DMS114 treated with DMSO at 0.1 percent for 48 hours (cell line): ENCODE data around the gene RALGDS.
A peak's percentile ranks its signal among the peaks of the same experiment; 100 is the strongest.
"Not testable (repeated sequence)": the region's sequence is repeated elsewhere in the genome, so short reads cannot be mapped to it uniquely, and the experiment has no call there.

Experiments
- DNase-seq: peaks from one replicate; lab custom pipeline; 2025; ENCODE audit not compliant: unreplicated experiment; lab: John Stamatoyannopoulos, UW

Gene RALGDS

DNA sequence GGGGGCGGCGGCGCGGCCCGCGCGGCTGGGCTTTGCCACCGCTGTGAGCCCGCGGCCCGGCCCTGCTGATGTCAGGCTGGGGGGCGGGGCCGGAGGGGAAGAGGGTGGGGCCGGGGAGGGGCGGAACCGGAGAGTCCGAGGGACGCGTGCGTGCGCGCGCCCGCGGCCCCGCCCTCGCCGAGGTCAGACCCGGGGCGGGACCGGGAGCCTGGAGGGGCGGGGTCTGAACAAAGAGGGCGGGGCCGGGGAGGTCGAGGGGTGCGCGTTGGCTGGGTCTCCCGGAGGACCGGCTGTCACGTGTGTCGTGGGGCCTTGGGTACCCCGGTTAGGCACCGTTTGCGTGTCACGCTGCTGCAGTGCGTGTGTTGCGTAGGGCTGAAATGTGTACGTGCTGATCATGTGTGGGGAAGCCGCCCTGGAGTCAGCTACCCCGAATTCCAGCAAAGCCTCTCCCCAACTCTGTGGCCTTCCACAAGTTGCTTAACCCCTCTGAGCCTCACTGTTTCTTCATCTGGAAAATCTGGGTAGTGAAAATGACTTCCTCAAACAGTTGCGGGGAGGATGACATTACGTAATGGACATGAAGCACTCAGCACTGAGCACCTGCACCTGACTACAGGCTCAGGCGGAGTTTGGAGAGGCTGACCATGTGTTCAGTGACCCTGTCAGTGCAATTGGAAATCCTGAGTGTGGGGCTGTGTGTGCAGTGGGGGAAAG lies at the start of gene RALGDS:
Gene RALGDS (minus strand): TSS at position 43 of the 717 bp plus-strand sequence. CDS start 86 bp downstream, outside the sequence.
- peak; percentile 14 for DNase-seq

DNA sequence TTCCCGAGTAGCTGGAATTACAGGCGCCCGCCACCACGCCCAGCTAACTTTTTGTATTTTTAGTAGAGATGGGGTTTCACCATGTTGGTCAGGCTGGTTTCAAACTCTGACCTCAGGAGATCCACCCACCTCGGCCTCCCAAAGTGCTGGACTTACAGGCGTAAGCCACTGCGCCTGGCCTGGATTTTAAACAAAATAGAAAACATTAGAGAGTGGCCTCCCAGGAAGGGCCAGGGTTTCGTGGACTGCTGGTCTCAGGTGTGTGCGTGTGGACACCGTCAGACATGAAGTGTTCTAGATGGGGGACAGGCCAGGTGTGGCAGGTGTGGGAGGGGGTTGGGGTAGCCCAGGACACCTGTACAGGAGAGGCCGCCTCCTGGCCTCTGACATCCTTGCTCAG lies 49.7 kb upstream of the RALGDS start:
- no peak for DNase-seq

- DNase-seq: not testable (repeated sequence)
Observed at GRCh38 chr9:133169687-133170086, 48.6 kb upstream of the RALGDS start.

- no peak for DNase-seq
Observed at GRCh38 chr9:133169102-133169501, 48.1 kb upstream of the RALGDS start.

DNA sequence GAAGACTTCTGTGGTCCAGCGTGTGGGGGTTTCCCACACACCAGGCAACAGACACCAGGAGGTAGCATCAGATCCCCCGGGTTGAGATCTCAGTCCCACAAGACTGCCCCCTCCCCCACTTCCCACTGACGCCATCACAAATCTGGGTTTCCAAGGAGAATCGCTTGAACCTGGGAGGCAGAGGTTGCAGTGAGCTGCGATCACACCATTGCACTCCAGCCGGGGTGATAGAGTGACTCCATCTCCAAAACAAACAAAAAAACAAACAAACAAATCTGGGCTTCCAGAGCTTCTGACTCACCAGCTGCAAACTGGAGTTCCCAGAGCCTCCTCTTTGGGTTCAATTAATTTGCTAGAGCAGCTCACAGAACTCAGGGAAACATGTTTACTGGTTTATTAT lies 47.4 kb upstream of the RALGDS start:
- DNase-seq: no peak

GRCh38 chr9:133167769-133168168 lies 46.7 kb upstream of the RALGDS start:
- DNase-seq: no peak

- no peak for DNase-seq
Observed at GRCh38 chr9:133167096-133167730, 46.2 kb upstream of the RALGDS start.

- no peak for DNase-seq
Observed at GRCh38 chr9:133166392-133166791, 45.4 kb upstream of the RALGDS start.

GRCh38 chr9:133165452-133165730 lies 44.4 kb upstream of the RALGDS start:
- DNase-seq: no peak

GRCh38 chr9:133164191-133164590 lies 43.2 kb upstream of the RALGDS start:
- no peak for DNase-seq

- no peak for DNase-seq
Observed at GRCh38 chr9:133163504-133164172, 42.6 kb upstream of the RALGDS start, which contains the start of gene GBGT1. TSS of gene GBGT1 (minus strand) at chr9:133163914. CDS start at chr9:133162412, 1,502 bp downstream.

- DNase-seq: no peak
Observed at GRCh38 chr9:133162861-133163503, 41.9 kb upstream of the RALGDS start.

DNA sequence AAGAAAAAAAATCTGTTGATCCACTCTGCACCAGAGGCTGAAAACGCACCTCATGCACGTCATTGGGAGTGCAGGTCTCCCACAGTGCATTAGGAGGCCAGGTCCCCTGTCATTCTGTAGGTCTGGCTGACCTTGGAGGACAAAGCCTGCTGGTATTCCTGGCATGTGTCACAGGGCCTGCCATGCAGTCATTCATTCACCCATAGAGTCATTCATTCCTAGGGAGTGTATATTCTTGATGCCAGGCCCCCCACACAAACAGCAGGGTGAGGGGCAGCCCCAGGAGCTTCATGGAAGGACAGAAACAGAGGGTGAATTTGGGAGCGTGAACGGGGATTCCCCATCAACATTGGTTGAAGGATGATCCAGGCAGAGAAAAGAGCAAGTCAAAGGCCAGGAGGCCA lies 40.5 kb upstream of the RALGDS start:
- DNase-seq: no peak

- DNase-seq: peak; percentile 26
Observed at GRCh38 chr9:133160742-133161546, 39.9 kb upstream of the RALGDS start.

DNA sequence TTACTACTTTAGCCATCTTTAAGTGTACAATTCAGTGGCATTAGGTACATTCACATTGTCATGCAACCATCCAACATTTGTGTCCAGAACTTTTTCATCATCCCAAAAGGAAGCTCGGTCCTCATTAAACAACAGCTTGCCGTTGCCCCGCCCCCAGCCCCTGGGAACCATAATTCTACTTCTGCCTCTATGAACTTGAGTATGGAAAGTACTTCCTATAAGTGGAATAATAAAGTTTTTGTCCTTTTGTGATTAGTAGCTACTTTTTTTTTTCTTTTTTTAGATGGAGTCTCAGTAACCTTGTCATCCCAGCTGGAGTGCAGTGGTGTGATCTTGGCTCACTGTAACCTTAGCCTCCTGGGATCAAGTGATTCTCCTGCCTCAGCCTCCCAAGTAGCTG lies 37.7 kb upstream of the RALGDS start:
- DNase-seq: no peak

- no peak for DNase-seq
Observed at GRCh38 chr9:133155156-133155555, 34.1 kb upstream of the RALGDS start.

DNA sequence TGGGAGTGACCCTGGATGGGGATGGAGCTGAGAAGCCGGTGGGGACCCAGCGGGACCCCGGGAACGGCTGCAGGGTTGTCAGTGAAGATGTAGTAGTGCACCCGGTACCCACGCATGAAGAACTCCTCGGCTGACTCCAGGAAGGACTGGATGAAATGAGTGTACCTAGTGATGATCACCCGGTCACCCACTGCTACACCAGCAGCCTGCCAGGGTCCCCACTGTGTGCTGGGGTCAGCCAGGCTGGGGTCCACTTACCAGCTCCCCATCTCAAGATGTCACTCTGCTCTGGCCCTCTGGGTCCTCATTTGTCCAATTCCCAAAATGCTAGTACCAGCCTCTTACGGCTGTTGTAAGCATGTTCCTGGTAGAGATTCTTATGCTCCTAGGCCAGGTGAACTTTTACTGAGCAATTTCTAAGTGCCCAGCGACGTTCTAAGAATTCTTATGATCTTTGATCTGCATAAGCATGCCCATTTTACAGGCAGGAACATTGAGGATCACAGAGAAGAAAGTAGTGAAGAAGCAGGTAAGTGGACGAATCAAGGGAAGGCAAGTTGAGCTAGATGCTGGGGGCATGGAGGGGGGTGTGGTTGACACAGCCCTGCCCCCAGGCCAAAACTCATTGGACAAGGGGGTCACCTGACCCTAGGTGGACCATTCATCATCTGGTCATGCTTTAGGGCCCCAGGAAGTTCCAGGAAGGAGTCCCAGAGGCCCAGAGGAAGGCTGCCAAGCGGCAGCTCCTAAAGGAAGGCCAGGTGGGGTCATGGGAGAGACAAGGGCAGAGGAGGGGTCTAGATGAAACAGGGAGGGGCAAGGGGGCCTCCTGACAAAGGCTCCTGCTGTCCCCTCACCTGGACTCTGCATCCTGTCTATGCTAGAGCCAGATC lies 33.3 kb upstream of the RALGDS start:
- DNase-seq: no peak

DNA sequence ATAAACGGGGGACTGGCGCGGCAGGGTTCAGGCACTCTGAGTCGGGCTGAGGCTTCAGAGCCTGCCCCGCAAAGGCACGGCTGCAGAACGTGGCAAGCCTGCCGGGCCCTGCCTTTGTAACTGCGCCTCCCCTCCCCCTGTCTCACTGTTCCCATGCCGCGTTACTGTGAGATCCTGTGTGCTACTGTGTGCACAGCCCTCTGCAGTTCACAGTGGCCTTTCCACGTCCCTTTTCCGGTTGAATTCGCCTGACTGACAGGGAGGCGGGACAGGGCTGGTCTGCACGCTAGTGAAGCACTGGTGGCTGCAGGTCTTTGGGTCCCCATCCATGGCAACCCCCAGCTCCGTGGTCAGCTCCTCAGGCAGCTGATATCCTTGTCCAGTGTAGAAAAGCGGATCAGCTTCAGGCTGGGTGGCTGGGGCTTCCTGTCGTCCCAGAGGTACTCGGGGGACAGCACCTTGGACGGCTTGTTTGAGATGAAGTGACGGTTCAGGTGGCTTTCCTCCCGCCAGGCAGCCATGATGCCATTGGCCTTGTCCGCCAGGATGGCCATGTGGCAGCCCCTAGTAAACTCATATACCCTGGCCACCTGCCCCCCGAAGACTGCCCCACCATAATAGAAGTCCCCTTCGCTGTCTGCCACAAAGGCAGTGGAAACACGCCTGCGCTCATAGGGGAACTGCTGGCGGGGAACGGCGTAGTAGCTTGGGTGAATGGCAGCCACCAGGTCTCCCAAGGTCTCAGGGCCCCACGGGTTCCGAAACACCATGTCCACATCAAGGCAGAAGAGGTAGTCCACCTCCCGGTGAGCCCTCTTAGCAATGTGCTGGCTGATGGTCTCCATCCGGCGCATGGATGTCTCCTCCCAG lies 32.4 kb upstream of the RALGDS start:
- DNase-seq: no peak
